NCI-H748 treated with DMSO at 0.1 percent for 48 hours (cell line): ENCODE data around the gene PRF1.

Experiments
- DNase-seq: peaks from one replicate; lab custom pipeline; 2025; lab: John Stamatoyannopoulos, UW

Gene PRF1

GRCh38 chr10:70576803-70577517 is 25.6 kb downstream of the PRF1 start:
- no peak for DNase-seq

- no peak for DNase-seq
Observed at GRCh38 chr10:70575874-70576802, 26.4 kb downstream of the PRF1 start.

- DNase-seq: no peak
Observed at GRCh38 chr10:70575486-70575873, 27.1 kb downstream of the PRF1 start.

GRCh38 chr10:70573599-70574506 is 28.7 kb downstream of the PRF1 start:
- no peak for DNase-seq

- no peak for DNase-seq
Observed at GRCh38 chr10:70571636-70572439, 30.7 kb downstream of the PRF1 start.

GRCh38 chr10:70571236-70571635 is 31.3 kb downstream of the PRF1 start:
- DNase-seq: no peak

GRCh38 chr10:70568781-70569495 is 33.6 kb downstream of the PRF1 start:
- DNase-seq: no peak

GRCh38 chr10:70568113-70568512 is 34.4 kb downstream of the PRF1 start:
- DNase-seq: no peak

- DNase-seq: no peak
Observed at GRCh38 chr10:70567603-70568002, 34.9 kb downstream of the PRF1 start.

- DNase-seq: no peak
Observed at GRCh38 chr10:70566515-70567290, 35.8 kb downstream of the PRF1 start.

GRCh38 chr10:70565556-70566514 is 36.7 kb downstream of the PRF1 start:
- DNase-seq: no peak

- no peak for DNase-seq
Observed at GRCh38 chr10:70564901-70565351, 37.6 kb downstream of the PRF1 start.

- no peak for DNase-seq
Observed at GRCh38 chr10:70564113-70564725, 38.3 kb downstream of the PRF1 start.

GRCh38 chr10:70563230-70563629 is 39.3 kb downstream of the PRF1 start:
- DNase-seq: no peak

- DNase-seq: no peak
Observed at GRCh38 chr10:70562036-70562755, 40.3 kb downstream of the PRF1 start.

- DNase-seq: no peak
Observed at GRCh38 chr10:70561558-70561957, 41.0 kb downstream of the PRF1 start.

GRCh38 chr10:70561070-70561469 is 41.5 kb downstream of the PRF1 start:
- DNase-seq: no peak
